SK-N-SH treated with all-trans-retinoic acid at 6 μM for 48 hours (cell line): Measurements from ENCODE around the gene GLI3.

Experiments used
- CREB5 ChIP-seq: fragments of 250-450 bp; sonication (Bioruptor Pico); IDR thresholded peaks from 2 replicates; pipeline ENCODE4 v1.5.1; 2020; ENCODE audit warnings: low read depth, mild to moderate bottlenecking, moderate library complexity
- CSDC2 ChIP-seq: fragments of 250-450 bp; sonication (Bioruptor Pico); IDR thresholded peaks from 2 replicates; pipeline ENCODE4 v1.5.0; 2020; ENCODE audit warnings: mild to moderate bottlenecking, moderate library complexity
- CSRNP3 ChIP-seq: fragments of 250-450 bp; sonication (Bioruptor Pico); IDR thresholded peaks from 2 replicates; pipeline ENCODE4 v1.5.1; 2021; ENCODE audit warnings: mild to moderate bottlenecking, moderate library complexity
- GLIS3 ChIP-seq: fragments of 250-450 bp; sonication (Bioruptor Pico); IDR thresholded peaks from 2 replicates; pipeline ENCODE4 v1.5.0; 2020; ENCODE audit warnings: mild to moderate bottlenecking, moderate library complexity
- ISL1 ChIP-seq: fragments of 250-450 bp; sonication (Bioruptor Pico); IDR thresholded peaks from 2 replicates; pipeline ENCODE4 v2.1.2; 2022; ENCODE audit warnings: mild to moderate bottlenecking, moderate library complexity
- PATZ1 ChIP-seq: fragments of 250-450 bp; sonication (Bioruptor Pico); IDR thresholded peaks from 2 replicates; pipeline ENCODE4 v1.8.0; 2020; ENCODE audit warnings: mild to moderate bottlenecking, moderate library complexity, borderline replicate concordance
- PPARA ChIP-seq: fragments of 250-450 bp; sonication (Bioruptor Pico); IDR thresholded peaks from 2 replicates; pipeline ENCODE4 v1.5.0; 2020; ENCODE audit warnings: mild to moderate bottlenecking, borderline replicate concordance
- RARB ChIP-seq: fragments of 250-450 bp; sonication (Bioruptor Pico); IDR thresholded peaks from 2 replicates; pipeline ENCODE4 v1.8.0; 2021; ENCODE audit warnings: mild to moderate bottlenecking, moderate library complexity
- ZFP3 ChIP-seq: fragments of 250-450 bp; sonication (Bioruptor Pico); IDR thresholded peaks from 2 replicates; pipeline ENCODE4 v1.5.0; 2020; ENCODE audit warnings: mild to moderate bottlenecking, moderate library complexity
- ZNF565 ChIP-seq: fragments of 450-650 bp; formaldehyde crosslinking; conservative IDR thresholded peaks from 2 replicates; pipeline ENCODE4 v1.5.0; 2020; ENCODE audit warnings: low read depth, mild to moderate bottlenecking, moderate library complexity
- ZNF70 ChIP-seq: fragments of 450-650 bp; formaldehyde crosslinking; IDR thresholded peaks from 2 replicates; pipeline ENCODE4 v1.5.0; 2020; ENCODE audit warnings: mild to moderate bottlenecking, moderate library complexity

- TF ChIP-seq RARB: no peak
- TF ChIP-seq ZNF70: no peak
- TF ChIP-seq ZNF565 (CRISPR knock-in tag): no peak
- no peak for TF ChIP-seq PPARA (CRISPR knock-in tag)
- no peak for TF ChIP-seq GLIS3 (CRISPR knock-in tag)
- no peak for TF ChIP-seq PATZ1
- no peak for TF ChIP-seq CSDC2 (CRISPR knock-in tag)
- no peak for TF ChIP-seq CSRNP3 (CRISPR knock-in tag)
- no peak for TF ChIP-seq ISL1 (CRISPR knock-in tag)
- no peak for TF ChIP-seq CREB5
- no peak for TF ChIP-seq ZFP3
These were observed 315.5 kb downstream of the GLI3 start for GRCh38 chr7:41921453-41921981.
